Astrocyte of the spinal cord (primary cell): ENCODE results near the gene TRIM17.

ENCODE experiments used
- DNase-seq: peaks from one replicate; pipeline ENCODE4 v3.0.0; 2011; ENCODE audit warnings: low read depth, low spot score
- H3K4me3 ChIP-seq: 2 replicates; pipeline ENCODE4 v1.5.1; 2011; ENCODE audit warnings: low read depth, mild to moderate bottlenecking, low read length, moderate library complexity
- CTCF ChIP-seq: IDR thresholded peaks from 2 replicates; pipeline ENCODE4 v1.5.1; 2012; ENCODE audit warnings: low read depth, mild to moderate bottlenecking, low read length, inconsistent platforms
- in situ Hi-C: cut with HindIII; loops from 2 replicates; pipeline ENCODE4 v1.10.0; 2017; ENCODE audit warnings: low sequenced_read_pairs

Gene TRIM17

GRCh38 chr1:228362884-228363450 lies 53.7 kb downstream of the TRIM17 start:
- no peak for TF ChIP-seq CTCF
- in situ Hi-C loops, result no loop called here
- DNase-seq, result no peak
- no peak overlapping the region for H3K4me3 ChIP-seq

- DNase-seq, result no peak
- in situ Hi-C loops, result no loop called here
- H3K4me3 ChIP-seq, result no peak overlapping the region
- no peak for TF ChIP-seq CTCF
Observed at GRCh38 chr1:228362141-228362883, 54.3 kb downstream of the TRIM17 start.

- no peak for TF ChIP-seq CTCF
- no peak for DNase-seq
- no peak overlapping the region for H3K4me3 ChIP-seq
- in situ Hi-C loops, result no loop called here
Observed at GRCh38 chr1:228361314-228362140, 55.1 kb downstream of the TRIM17 start.

- no peak for DNase-seq
- no peak overlapping the region for H3K4me3 ChIP-seq
- in situ Hi-C loops, result no loop called here
- TF ChIP-seq CTCF, result no peak
Observed at GRCh38 chr1:228360533-228361313, 55.9 kb downstream of the TRIM17 start.

GRCh38 chr1:228359613-228360532 lies 56.8 kb downstream of the TRIM17 start:
- in situ Hi-C loops, result no loop called here

More at GRCh38 chr1:228359613-228360532, 56.8 kb downstream of the TRIM17 start:
- no peak for DNase-seq
- TF ChIP-seq CTCF, result no peak
- H3K4me3 ChIP-seq, result no peak overlapping the region
